Measurements from ENCODE around the gene APLF. TPM values are rescaled to one million over a fixed set of nuclear protein-coding genes. Genes with fewer than 3 reads are reported as not detected.

APLF gene
- polyA plus RNA-seq, 1 of the 3 experiments (the other 2 are of a cell fraction): 1.1 TPM

GRCh38 chr2:68505603-68506159 is 38.3 kb downstream of the APLF start (continued):
- TF ChIP-seq ZBTB33 (IDR thresholded peaks at IDR 0.05; ENCODE audit: borderline replicate concordance, low read depth) (no peak), CTCF (IDR thresholded peaks at IDR 0.05) (no peak), EZH2phosphoT487 (IDR thresholded peaks at IDR 0.05; ENCODE audit: borderline replicate concordance, low read depth) (no peak), NFIC (IDR thresholded peaks at IDR 0.05; ENCODE audit: borderline replicate concordance) (no peak)

GRCh38 chr2:68506170-68506569 is 38.8 kb downstream of the APLF start:
- no peaks in the 10 kb centered on the region for H3K27me3 ChIP-seq (ENCODE audit: insufficient read depth)
- H3K4me1 ChIP-seq (ENCODE audit: control insufficient read depth in 1 of 2, insufficient read depth in 2 of 2, low read depth in 1 of 2, low read length in 1 of 2): peaks cover 0 to 4% of the 10 kb centered on the region in 2 experiments; a peak in 2 of 4 replicates
- DNase-seq: no peak
- no peak overlapping the region for H3K4me2 ChIP-seq
- no peaks in the 10 kb centered on the region for H3K9me3 ChIP-seq
- no peaks in the 10 kb centered on the region for H3K79me2 ChIP-seq (ENCODE audit: insufficient read depth)
- whole genome bisulfite sequencing (ENCODE audit: low lambda C conversion rate): 83% methylated on average over 3 of the region's 3 CpGs
- CTCF ChIA-PET: interaction anchor here (0.7 to 9.2 kb wide), 5 partner anchors 19 to 88 kb away, joined by 3 to 58 read pairs (median 3); no protein-coding TSS in a partner anchor
- TF ChIP-seq RCOR1 (IDR thresholded peaks at IDR 0.05; ENCODE audit: low read length): no peak
- TF ChIP-seq PBX3 (IDR thresholded peaks at IDR 0.05): no peak
- no peak for TF ChIP-seq FOXM1 (IDR thresholded peaks at IDR 0.05; ENCODE audit: low read depth)
- no peak overlapping the region for H3K27ac ChIP-seq (ENCODE audit: low read depth in 2 of 2, low read length in 1 of 2)
- no peaks in the 10 kb centered on the region for H3F3A ChIP-seq (replicated peaks; ENCODE audit: insufficient read depth)
- no peak overlapping the region for H3K4me3 ChIP-seq (ENCODE audit: low read depth in 2 of 2, low read length in 1 of 2)
- H3K36me3 ChIP-seq (replicated peaks in 1 of 2; ENCODE audit: control insufficient read depth in 1 of 2, insufficient read depth in 2 of 2, low read length in 1 of 2): peaks cover 0 to 5% of the 10 kb centered on the region in 2 experiments
- H3K9ac ChIP-seq: no peak overlapping the region
- no peak overlapping the region for H2AFZ ChIP-seq (ENCODE audit: low read depth)
- no peaks in the 10 kb centered on the region; the same call in 1 of the 2 replicates for H3K9me2 ChIP-seq
- no peaks in the 10 kb centered on the region for H4K20me1 ChIP-seq (ENCODE audit: insufficient read depth)
- POLR2A ChIA-PET: interaction anchor here (0.5 kb wide), 1 partner anchor 702 kb away, joined by 3 read pairs; no protein-coding TSS in a partner anchor

- H3K9me2 ChIP-seq: no peaks in the 10 kb centered on the region
- no peak overlapping the region for H3K4me3 ChIP-seq (ENCODE audit: low read depth in 2 of 2, low read length in 1 of 2)
- no peak overlapping the region for H3K4me2 ChIP-seq
- no peak for TF ChIP-seq POLR2AphosphoS5 (IDR thresholded peaks at IDR 0.05; ENCODE audit: low read depth, low read length)
- TF ChIP-seq TCF12 (IDR thresholded peaks at IDR 0.05): no peak
- TF ChIP-seq MEF2A (IDR thresholded peaks at IDR 0.05; ENCODE audit: borderline replicate concordance, low read depth): no peak
- no peak for TF ChIP-seq CHD2 (IDR thresholded peaks at IDR 0.05; ENCODE audit: low read length, partially characterized antibody)
- TF ChIP-seq YY1 (IDR thresholded peaks at IDR 0.05; ENCODE audit: low read depth): no peak
- TF ChIP-seq GATA2 (CRISPR knock-in tag; IDR thresholded peaks at IDR 0.05): no peak
- no peak for TF ChIP-seq USF2 (IDR thresholded peaks at IDR 0.05; ENCODE audit: borderline replicate concordance, low read depth, low read length)
- TF ChIP-seq CTCF (IDR thresholded peaks at IDR 0.05): no peak
- H4K20me1 ChIP-seq (ENCODE audit: insufficient read depth): no peaks in the 10 kb centered on the region
- WGBS (ENCODE audit: low lambda C conversion rate): 69% methylated on average over 3 of the region's 3 CpGs
- peaks cover 3% of the 10 kb centered on the region for H3F3A ChIP-seq (replicated peaks; ENCODE audit: insufficient read depth)
- no peaks in the 10 kb centered on the region for H3K9me3 ChIP-seq
- CTCF ChIA-PET: interaction anchor here (1.3 kb wide), 1 partner anchor 49 kb away, joined by 4 read pairs; no protein-coding TSS in a partner anchor
- no peaks in the 10 kb centered on the region; a peak in 1 of 4 replicates for H3K4me1 ChIP-seq (ENCODE audit: control insufficient read depth in 1 of 2, insufficient read depth in 2 of 2, low read depth in 1 of 2, low read length in 1 of 2)
- no peak overlapping the region for H3K27ac ChIP-seq (ENCODE audit: low read depth in 2 of 2, low read length in 1 of 2)
- DNase-seq: no peak
- H3K79me2 ChIP-seq (ENCODE audit: insufficient read depth): no peaks in the 10 kb centered on the region
- POLR2A ChIA-PET: no interaction called here
- peaks cover 0 to 5% of the 10 kb centered on the region in 2 experiments for H3K36me3 ChIP-seq (replicated peaks in 1 of 2; ENCODE audit: control insufficient read depth in 1 of 2, insufficient read depth in 2 of 2, low read length in 1 of 2)
- H3K27me3 ChIP-seq (ENCODE audit: insufficient read depth): no peaks in the 10 kb centered on the region
- H3K9ac ChIP-seq: no peak overlapping the region
- H2AFZ ChIP-seq (ENCODE audit: low read depth): no peak overlapping the region
These were observed 44.9 kb downstream of the APLF start for GRCh38 chr2:68512326-68512725.

Measured in SK-N-SH (cell line).